CD8-positive, alpha-beta memory T cell (primary cell): Measurements from ENCODE around the gene COQ7. TPM values are rescaled to one million over a fixed set of nuclear protein-coding genes. Genes with fewer than 3 reads are reported as not detected.

Source experiments
- CTCF ChIA-PET: fragments of 350-600 bp; sonication (Branson Sonifier 250); formaldehyde crosslinking; loops from one replicate; lab custom pipeline; 2021; ENCODE audit warnings: antibody characterized with exemption; lab: Charles Lee
- POLR2A ChIA-PET: fragments of 350-600 bp; sonication (Branson Sonifier 250); formaldehyde crosslinking; loops from one replicate; lab custom pipeline; 2021; ENCODE audit warnings: antibody characterized with exemption; lab: Charles Lee
- DNase-seq, 5 donors: peaks; one replicate each; pipeline versions ENCODE4 v3.0.0 to v3.0.0-alpha.2; 2020 to 2022; ENCODE audit warnings: mixed read lengths in 1 of 5
- H3K27ac ChIP-seq: one replicate; pipeline ENCODE4 v1.7.0; 2013; ENCODE audit warnings: low read depth, mild to moderate bottlenecking, low read length, moderate library complexity
- H3K27me3 ChIP-seq: 2 replicates; pipeline ENCODE4 v1.7.0; 2013; ENCODE audit warnings: low read length, mild to moderate bottlenecking; ENCODE audit not compliant: insufficient read depth, poor library complexity, severe bottlenecking
- H3K36me3 ChIP-seq: 2 replicates; pipeline ENCODE4 v1.7.0; 2013; ENCODE audit warnings: mild to moderate bottlenecking, low read length, moderate library complexity; ENCODE audit not compliant: insufficient read depth
- H3K4me1 ChIP-seq: 2 replicates; pipeline ENCODE4 v1.7.0; 2013; ENCODE audit warnings: mild to moderate bottlenecking, low read length, moderate library complexity; ENCODE audit not compliant: insufficient read depth
- H3K4me3 ChIP-seq: 2 replicates; pipeline ENCODE4 v1.7.0; 2013; ENCODE audit warnings: mild to moderate bottlenecking, low read length
- H3K9me3 ChIP-seq: 2 replicates; pipeline ENCODE4 v1.7.0; 2013; ENCODE audit warnings: mild to moderate bottlenecking, low read length
- H3K27ac Mint-ChIP-seq, 8 donors: one replicate each; pipeline ENCODE4 v1.8.0; 2020 to 2021; ENCODE audit warnings: mixed read lengths in 8 of 8, mild to moderate bottlenecking in 6 of 8, inconsistent platforms in 3 of 8, moderate library complexity in 3 of 8
- H3K27me3 Mint-ChIP-seq, 2 donors: one replicate each; pipeline ENCODE4 v1.8.0; 2020 to 2021; ENCODE audit warnings: mixed read lengths in 2 of 2, mild to moderate bottlenecking in 1 of 2, moderate library complexity in 1 of 2
- H3K36me3 Mint-ChIP-seq, 3 donors: one replicate each; pipeline ENCODE4 v1.8.0; 2020 to 2021; ENCODE audit warnings: mixed read lengths in 3 of 3, inconsistent platforms in 1 of 3, mild to moderate bottlenecking in 1 of 3
- H3K4me1 Mint-ChIP-seq, 3 donors: one replicate each; pipeline ENCODE4 v1.8.0; 2020 to 2021; ENCODE audit warnings: mixed read lengths in 3 of 3, inconsistent platforms in 1 of 3, mild to moderate bottlenecking in 1 of 3
- H3K4me3 Mint-ChIP-seq, 7 donors: one replicate each; pipeline ENCODE4 v1.8.0; 2020 to 2021; ENCODE audit warnings: mixed read lengths in 7 of 7, mild to moderate bottlenecking in 6 of 7, moderate library complexity in 4 of 7, inconsistent platforms in 2 of 7
- H3K9me3 Mint-ChIP-seq, 5 donors: one replicate each; pipeline ENCODE4 v1.8.0; 2020 to 2022; ENCODE audit warnings: mixed read lengths in 5 of 5, mild to moderate bottlenecking in 3 of 5, moderate library complexity in 2 of 5, inconsistent platforms in 1 of 5
- polyA plus RNA-seq: library from polyadenylated mRNA; unstranded; fragments of 300-500 nt; fragmentation: Illumina TruSeq; gene quantifications from one replicate; pipeline ENCODE4 v1.2.3, GENCODE V29; 2021
- total RNA-seq, 2 experiments: library from RNA; stranded (reverse); gene quantifications; one replicate each; pipeline ENCODE4 v1.2.3, GENCODE V29; 2021

COQ7 gene
- total and polyA plus RNA-seq, 3 experiments from 2014 or later = 13.2 to 22.4 (median 22.4) TPM

DNA sequence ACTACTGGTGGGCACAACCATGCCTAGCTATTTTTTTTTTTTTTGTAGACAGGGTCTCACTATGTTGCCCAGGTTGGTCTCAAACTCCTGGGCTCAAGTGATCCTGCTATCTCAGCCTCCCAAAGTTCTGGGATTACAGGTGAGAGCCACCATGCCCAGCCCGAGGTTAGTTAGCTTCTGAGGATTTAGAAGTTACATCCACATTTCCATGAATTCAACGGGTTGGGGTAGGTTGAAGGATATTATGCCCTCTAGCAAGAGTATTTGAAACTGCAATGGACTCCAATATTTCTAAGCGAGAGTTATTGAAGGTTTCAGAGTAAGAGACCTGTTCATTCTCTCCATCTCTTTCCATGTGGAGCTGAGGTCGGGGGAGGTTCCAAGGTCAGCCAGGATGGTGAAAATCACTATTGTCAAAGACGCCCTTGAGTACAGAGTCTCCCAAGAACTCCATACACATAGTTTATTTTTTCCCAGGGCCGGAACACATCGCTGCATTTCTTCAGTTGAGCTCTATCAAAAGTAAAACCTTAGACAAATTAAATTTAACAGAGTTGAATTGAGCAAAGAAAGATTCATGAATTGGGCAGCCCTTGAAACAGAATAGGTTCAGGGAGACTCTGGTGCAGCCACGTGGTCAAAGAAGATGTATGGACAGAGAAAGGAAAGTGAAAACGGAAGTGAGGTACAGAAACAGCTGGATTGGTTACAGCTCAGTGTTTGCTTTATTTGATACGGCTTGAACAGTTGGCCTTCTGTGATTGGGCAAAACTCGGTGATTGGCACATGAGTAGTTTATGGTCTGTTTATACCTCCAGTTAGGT lies 27.3 kb downstream of the COQ7 start:
- peaks cover 4 to 6% (median 4%) of the 10 kb centered on the region in 3 donors for H3K4me1 Mint-ChIP-seq
- ChIA-PET CTCF (interaction anchor here (3.6 kb wide), 1 partner anchor 9 kb away, joined by 12 read pairs; no protein-coding TSS in a partner anchor), POLR2A (interaction anchor here (0.7 kb wide), 1 partner anchor 27 kb away, joined by 3 read pairs; no protein-coding TSS in a partner anchor)
- H3K4me3 Mint-ChIP-seq = no peak overlapping the region
- H3K9me3 Mint-ChIP-seq = peaks cover 0 to 2% (median 0%) of the 10 kb centered on the region in 5 donors
- no peaks in the 10 kb centered on the region for H3K36me3 ChIP-seq
- DNase-seq = no peak
- H3K9me3 ChIP-seq = no peaks in the 10 kb centered on the region
- H3K27me3 ChIP-seq = no peaks in the 10 kb centered on the region
- H3K4me3 ChIP-seq = no peak overlapping the region
- peaks cover 0 to 11% (median 2%) of the 10 kb centered on the region in 3 donors for H3K36me3 Mint-ChIP-seq
- H3K27ac ChIP-seq = no peak overlapping the region
- H3K4me1 ChIP-seq = no peaks in the 10 kb centered on the region
- peaks cover 6 to 23% of the 10 kb centered on the region in 2 donors for H3K27me3 Mint-ChIP-seq
- no peak overlapping the region for H3K27ac Mint-ChIP-seq

DNA sequence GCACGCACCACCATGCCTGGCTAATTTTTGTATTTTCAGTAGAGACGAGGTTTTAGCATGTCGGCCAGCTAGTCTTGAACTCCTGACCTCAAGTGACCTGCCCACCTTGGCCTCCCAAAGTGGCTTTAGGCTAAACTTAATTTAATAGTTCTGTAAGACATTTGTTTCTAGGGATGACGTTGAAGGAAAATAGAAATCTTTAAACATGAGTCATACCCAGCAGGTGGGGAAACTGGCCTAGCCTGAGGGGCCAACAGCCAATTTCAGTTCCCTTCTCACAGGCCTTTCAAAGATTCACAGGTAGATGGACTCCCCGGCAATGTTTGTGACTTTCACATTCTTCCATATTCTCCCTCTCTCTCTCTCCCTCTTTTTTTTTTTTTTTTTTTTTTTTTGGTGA lies 28.2 kb downstream of the COQ7 start:
- Mint-ChIP-seq H3K27me3 (peaks cover 6 to 23% of the 10 kb centered on the region in 2 donors), H3K9me3 (peaks cover 0 to 2% (median 0%) of the 10 kb centered on the region in 5 donors), H3K36me3 (peaks cover 0 to 11% (median 2%) of the 10 kb centered on the region in 3 donors), H3K4me3 (no peak overlapping the region), H3K4me1 (peaks cover 4 to 6% (median 4%) of the 10 kb centered on the region in 3 donors), H3K27ac (no peak overlapping the region)
- H3K36me3 ChIP-seq = no peaks in the 10 kb centered on the region
- CTCF ChIA-PET = interaction anchor here (3.6 kb wide), 1 partner anchor 10 kb away, joined by 12 read pairs; no protein-coding TSS in a partner anchor
- DNase-seq = no peak
- H3K4me3 ChIP-seq = no peak overlapping the region
- H3K4me1 ChIP-seq = no peaks in the 10 kb centered on the region
- no peaks in the 10 kb centered on the region for H3K9me3 ChIP-seq
- no peak overlapping the region for H3K27ac ChIP-seq
- no peaks in the 10 kb centered on the region for H3K27me3 ChIP-seq
- POLR2A ChIA-PET = interaction anchor here (0.7 kb wide), 1 partner anchor 28 kb away, joined by 3 read pairs; no protein-coding TSS in a partner anchor

DNA sequence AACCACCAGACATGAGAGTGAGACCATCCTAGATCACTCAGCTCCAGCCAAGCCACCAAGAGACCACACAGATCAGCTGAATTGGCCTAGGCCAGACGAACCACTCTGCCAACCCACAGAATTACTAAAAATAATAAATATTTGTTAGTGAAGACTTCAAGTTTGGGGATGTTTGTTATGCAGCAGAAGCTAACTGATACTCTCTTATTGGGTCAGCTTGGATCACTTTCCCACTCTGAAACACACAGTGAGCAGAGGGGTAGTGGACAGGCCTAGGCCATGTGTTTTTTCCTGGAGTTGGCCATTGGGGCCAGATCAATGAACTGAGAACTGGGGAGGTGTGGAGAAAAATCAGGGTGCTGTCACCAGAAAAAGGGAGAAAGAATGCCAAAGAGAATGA lies 30.8 kb downstream of the COQ7 start:
- ChIA-PET POLR2A (no interaction called here), CTCF (no interaction called here)
- H3K4me3 Mint-ChIP-seq = no peak overlapping the region
- H3K36me3 Mint-ChIP-seq = peaks cover 0 to 11% (median 2%) of the 10 kb centered on the region in 3 donors
- no peaks in the 10 kb centered on the region for H3K36me3 ChIP-seq
- no peak for DNase-seq
- no peaks in the 10 kb centered on the region for H3K27me3 ChIP-seq
- no peak overlapping the region for H3K4me3 ChIP-seq
- peaks cover 5 to 23% of the 10 kb centered on the region in 2 donors for H3K27me3 Mint-ChIP-seq
- no peaks in the 10 kb centered on the region for H3K9me3 ChIP-seq
- H3K4me1 Mint-ChIP-seq = peaks cover 4 to 6% (median 4%) of the 10 kb centered on the region in 3 donors
- H3K9me3 Mint-ChIP-seq = peaks cover 0 to 2% (median 0%) of the 10 kb centered on the region in 5 donors
- no peaks in the 10 kb centered on the region for H3K4me1 ChIP-seq
- no peak overlapping the region for H3K27ac Mint-ChIP-seq
- H3K27ac ChIP-seq = no peak overlapping the region

DNA sequence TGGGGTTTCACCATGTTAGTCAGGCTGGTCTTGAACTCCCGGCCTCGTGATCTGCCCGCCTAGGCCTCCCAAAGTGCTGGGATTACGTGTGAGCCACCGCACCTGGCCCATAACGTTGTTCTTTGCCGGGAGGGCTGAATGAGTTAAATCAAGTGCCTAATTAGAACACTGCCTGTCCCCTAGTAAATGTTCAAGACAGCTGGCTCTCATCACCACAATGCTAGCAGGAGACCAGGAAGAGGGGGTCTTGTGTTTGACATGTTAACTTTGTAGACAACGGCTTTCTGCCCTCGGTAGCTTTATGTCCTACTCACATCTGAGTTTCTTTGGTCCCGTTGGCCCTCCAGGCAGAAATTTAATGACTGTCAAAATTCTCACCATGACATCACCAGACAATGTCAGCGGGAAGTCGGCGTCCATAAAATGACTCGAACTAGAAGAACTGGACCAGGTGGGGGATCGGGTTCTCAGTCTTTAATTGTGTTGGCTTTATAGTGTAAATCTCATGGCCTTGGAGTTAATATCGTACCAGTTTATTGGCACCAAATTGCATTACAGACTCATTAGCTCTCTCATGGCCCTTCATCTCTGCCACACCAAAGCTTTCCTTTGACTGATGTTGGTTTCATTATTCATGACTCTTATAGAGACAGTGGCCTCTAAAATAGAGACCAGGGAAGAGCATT lies 34.9 kb downstream of the COQ7 start:
- ChIA-PET CTCF (no interaction called here), POLR2A (no interaction called here)

DNA sequence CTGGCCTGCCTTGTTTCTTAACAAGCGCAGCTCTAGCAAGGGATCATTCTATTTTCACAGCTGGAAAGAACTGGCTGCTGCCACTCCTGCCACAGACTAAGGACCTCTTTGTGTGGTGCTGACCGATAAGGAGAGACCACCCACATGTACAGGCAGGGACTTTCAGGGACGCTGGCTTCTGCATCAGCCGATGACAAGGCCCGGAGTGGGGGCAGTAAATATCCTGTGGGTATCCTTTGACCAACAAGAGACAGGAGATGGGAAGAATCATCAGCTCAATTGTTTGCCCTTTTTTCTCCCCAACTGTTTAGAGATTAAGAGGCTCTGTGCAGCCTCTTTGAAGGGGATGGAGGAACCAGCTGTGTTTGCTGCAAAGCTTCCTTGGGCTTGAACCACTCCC lies 37.2 kb downstream of the COQ7 start:
- no peak overlapping the region for H3K4me3 Mint-ChIP-seq

More for the DNA sequence above, 34.9 kb downstream of the COQ7 start:
- Histone ChIP-seq H3K4me3 (no peak overlapping the region), H3K27ac (no peak overlapping the region), H3K27me3 (no peaks in the 10 kb centered on the region), H3K9me3 (no peaks in the 10 kb centered on the region), H3K4me1 (no peaks in the 10 kb centered on the region), H3K36me3 (no peaks in the 10 kb centered on the region)
- H3K9me3 Mint-ChIP-seq = peaks cover 0 to 2% (median 0%) of the 10 kb centered on the region in 5 donors
- peaks cover 0 to 20% of the 10 kb centered on the region in 2 donors for H3K27me3 Mint-ChIP-seq
- peak overlapping the region in 1 of 8 donors; percentile 7 for H3K27ac Mint-ChIP-seq
- H3K36me3 Mint-ChIP-seq = peaks cover 0 to 11% (median 2%) of the 10 kb centered on the region in 3 donors
- no peak overlapping the region for H3K4me3 Mint-ChIP-seq
- no peak for DNase-seq
- no peaks in the 10 kb centered on the region for H3K4me1 Mint-ChIP-seq

DNA sequence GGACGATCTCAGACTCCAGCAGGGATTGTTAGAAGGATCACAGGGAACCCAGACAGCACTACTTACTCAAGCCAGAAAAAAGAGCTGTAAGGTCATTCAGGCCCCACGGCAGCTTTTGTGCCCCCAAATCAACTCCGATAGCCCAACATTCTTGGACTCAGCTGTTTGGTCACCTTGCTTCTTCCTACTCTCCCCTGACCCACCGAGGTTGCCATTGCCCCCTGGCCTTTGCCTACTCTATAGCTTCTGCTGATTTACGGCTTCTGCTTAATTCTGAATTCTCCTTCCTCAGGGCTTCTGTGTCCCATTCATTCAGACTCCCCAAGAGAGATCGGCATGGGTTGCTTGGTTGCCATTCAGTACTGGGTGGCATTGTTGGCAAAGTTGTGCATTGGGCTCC lies 37.7 kb downstream of the COQ7 start:
- CTCF ChIA-PET = no interaction called here
- Mint-ChIP-seq H3K4me1 (no peaks in the 10 kb centered on the region), H3K27ac (no peak overlapping the region), H3K4me3 (no peak overlapping the region), H3K36me3 (no peaks in the 10 kb centered on the region), H3K27me3 (peaks cover 0 to 19% of the 10 kb centered on the region in 2 donors), H3K9me3 (no peaks in the 10 kb centered on the region)
- H3K27ac ChIP-seq = no peak overlapping the region
- no peaks in the 10 kb centered on the region for H3K36me3 ChIP-seq
- no peak overlapping the region for H3K4me3 ChIP-seq
- H3K4me1 ChIP-seq = no peaks in the 10 kb centered on the region
- no peaks in the 10 kb centered on the region for H3K9me3 ChIP-seq
- POLR2A ChIA-PET = no interaction called here
- no peaks in the 10 kb centered on the region for H3K27me3 ChIP-seq
- no peak for DNase-seq

More for the DNA sequence above, 37.2 kb downstream of the COQ7 start:
- DNase-seq = no peak
- Histone ChIP-seq H3K36me3 (no peaks in the 10 kb centered on the region), H3K9me3 (no peaks in the 10 kb centered on the region), H3K4me1 (no peaks in the 10 kb centered on the region), H3K27ac (no peak overlapping the region), H3K27me3 (no peaks in the 10 kb centered on the region), H3K4me3 (no peak overlapping the region)
- ChIA-PET POLR2A (no interaction called here), CTCF (no interaction called here)
- H3K27ac Mint-ChIP-seq = no peak overlapping the region
- H3K27me3 Mint-ChIP-seq = peaks cover 0 to 16% of the 10 kb centered on the region in 2 donors
- H3K36me3 Mint-ChIP-seq = no peaks in the 10 kb centered on the region
- no peaks in the 10 kb centered on the region for H3K4me1 Mint-ChIP-seq
- no peaks in the 10 kb centered on the region for H3K9me3 Mint-ChIP-seq

DNA sequence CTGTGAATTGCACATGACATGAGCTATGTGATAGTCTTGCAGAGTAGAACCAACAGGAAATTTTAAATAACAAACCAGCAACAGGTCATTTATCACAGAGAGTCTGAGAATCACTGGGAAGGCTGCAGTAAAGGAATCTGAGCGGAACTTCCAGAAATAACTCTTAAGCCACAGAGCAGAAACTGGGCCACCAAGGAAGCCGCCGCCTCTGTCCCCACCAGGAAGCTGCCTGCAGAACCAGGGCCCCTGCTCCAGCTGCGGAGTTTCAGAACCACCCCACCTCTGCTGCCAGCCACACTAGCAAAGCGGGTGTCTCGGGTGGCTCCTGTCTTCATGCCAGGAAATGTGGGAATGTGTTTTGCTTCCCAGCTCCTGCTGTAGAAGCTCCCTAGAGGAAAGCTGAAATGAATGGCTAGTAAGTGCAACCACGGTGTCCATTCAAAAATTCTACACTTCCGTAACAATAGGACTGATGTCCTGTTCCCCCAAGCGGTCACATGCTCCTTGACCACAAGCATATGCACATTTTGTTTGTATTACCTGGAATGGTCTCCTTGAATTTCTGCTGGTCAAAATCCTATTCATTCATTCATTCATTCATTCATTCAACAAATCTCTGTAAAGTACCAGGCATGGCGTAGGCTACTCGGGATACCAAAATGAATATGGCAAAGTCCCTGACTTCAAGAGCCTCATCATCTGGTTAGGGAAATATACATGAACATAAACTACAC lies 38.6 kb downstream of the COQ7 start:
- ChIA-PET POLR2A (no interaction called here), CTCF (no interaction called here)
- Mint-ChIP-seq H3K27ac (peak overlapping the region in 1 of 8 donors; percentile 14), H3K36me3 (no peaks in the 10 kb centered on the region), H3K4me1 (no peaks in the 10 kb centered on the region), H3K4me3 (no peak overlapping the region), H3K9me3 (no peaks in the 10 kb centered on the region), H3K27me3 (peaks cover 5 to 19% of the 10 kb centered on the region in 2 donors)
- Histone ChIP-seq H3K4me1 (no peaks in the 10 kb centered on the region), H3K27ac (no peak overlapping the region), H3K27me3 (no peaks in the 10 kb centered on the region), H3K4me3 (no peak overlapping the region), H3K36me3 (no peaks in the 10 kb centered on the region), H3K9me3 (no peaks in the 10 kb centered on the region)
- no peak for DNase-seq
